ENCODE data around the gene NKX6-1.

The NKX6-1 gene

DNA sequence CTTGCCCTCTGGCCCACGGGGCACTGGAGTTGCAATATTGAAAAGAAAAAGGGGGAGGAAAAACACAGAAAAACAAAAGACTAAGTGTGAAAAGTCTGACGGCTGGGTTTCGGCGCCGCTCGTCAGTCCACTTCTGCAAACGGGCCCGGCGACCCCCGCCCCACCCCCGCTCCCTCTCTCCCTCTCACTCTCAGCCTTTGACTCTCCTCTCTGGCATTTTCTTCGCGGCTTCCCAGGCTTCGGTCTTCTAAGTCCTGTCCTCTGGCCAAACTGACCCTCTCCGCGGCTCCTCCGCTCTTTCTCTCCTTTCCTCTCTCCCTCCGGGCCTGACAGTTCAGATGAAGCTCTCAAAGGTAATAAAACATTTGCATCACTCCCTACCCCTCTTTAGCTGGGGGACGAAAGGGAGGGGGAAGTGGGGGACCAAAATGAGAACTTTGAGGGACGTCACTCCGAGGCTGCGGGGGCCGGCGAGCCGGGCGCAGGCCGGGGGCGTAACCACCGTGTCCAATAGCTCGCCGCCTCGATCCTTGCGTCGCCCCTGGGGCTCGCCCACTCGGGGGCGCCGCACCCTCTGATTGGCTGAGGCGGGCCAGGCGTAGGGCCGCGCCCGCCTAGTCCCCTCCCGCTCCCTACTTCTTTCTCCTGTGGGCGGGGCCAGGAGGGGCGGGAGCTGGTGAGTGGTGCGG lies at the start of gene NKX6-1:
Gene NKX6-1, minus strand, starts transcription at position 358 of the 689 bp plus-strand sequence. CDS start 1,064 bp downstream, outside the sequence.
- H3K9me3 Mint-ChIP-seq: no peaks in the 10 kb centered on the region
- peaks cover 2% of the 10 kb centered on the region for H3K36me3 Mint-ChIP-seq
- peak within 1 kb of the TSS; percentile 59 for H3K27ac Mint-ChIP-seq
- DNase-seq (ENCODE audit: low spot score in 2 of 2): no peak
- H3K4me1 Mint-ChIP-seq: peaks cover 8% of the 10 kb centered on the region
- H3K27me3 Mint-ChIP-seq: peaks cover 33% of the 10 kb centered on the region
- ATAC-seq (ENCODE audit: low read depth): no peak
- peak within 1 kb of the TSS; percentile 78 for H3K4me3 Mint-ChIP-seq

DNA sequence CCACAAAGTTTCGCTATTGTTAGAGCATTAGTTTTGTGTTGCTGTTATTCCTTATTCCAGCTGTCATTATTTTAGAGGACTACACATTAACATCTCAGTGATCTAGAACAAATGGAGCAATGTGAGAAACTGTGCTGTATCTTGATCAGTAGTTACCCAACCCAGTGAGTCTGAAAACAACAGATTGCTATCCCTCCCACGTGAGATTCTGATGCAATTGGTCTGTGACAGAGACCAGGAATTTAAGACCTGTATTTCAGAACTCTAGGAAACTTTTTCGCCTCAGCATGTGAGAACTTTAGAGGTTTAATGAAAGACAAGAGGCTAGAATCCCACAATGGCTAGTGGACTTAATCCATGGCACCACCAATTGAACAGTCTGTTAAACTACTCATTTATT lies 48.1 kb upstream of the NKX6-1 start:
- Mint-ChIP-seq H3K27ac (no peak overlapping the region), H3K4me1 (no peaks in the 10 kb centered on the region), H3K36me3 (no peaks in the 10 kb centered on the region), H3K4me3 (no peak overlapping the region), H3K27me3 (peaks cover 9% of the 10 kb centered on the region), H3K9me3 (peaks cover 2% of the 10 kb centered on the region)
- DNase-seq (ENCODE audit: low spot score in 2 of 2) (no peak), ATAC-seq (ENCODE audit: low read depth) (no peak)

DNA sequence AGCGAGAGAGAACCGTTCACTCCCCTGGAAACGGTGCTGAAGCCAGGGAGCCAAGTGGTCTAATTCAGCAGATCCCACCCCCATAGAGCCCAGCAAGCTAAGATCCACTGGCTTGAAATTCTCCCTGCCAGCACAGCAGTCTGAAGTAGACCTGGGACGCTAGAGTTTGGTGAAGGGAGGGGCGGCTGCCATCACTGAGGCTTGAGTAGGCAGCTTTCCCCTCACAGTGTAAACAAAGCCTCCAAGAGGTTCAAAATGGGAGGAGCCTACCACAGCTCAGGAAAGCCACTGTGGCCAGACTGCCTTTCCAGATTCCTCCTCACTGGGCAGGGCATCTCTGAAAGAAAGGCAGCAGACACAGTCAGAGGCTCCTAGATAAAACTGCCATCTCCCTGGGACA lies 46.0 kb upstream of the NKX6-1 start:
- Mint-ChIP-seq H3K27ac (no peak overlapping the region), H3K4me1 (no peaks in the 10 kb centered on the region), H3K9me3 (peaks cover 2% of the 10 kb centered on the region), H3K27me3 (peaks cover 9% of the 10 kb centered on the region), H3K36me3 (no peaks in the 10 kb centered on the region), H3K4me3 (no peak overlapping the region)
- DNase-seq (ENCODE audit: low spot score in 2 of 2) (no peak), ATAC-seq (ENCODE audit: low read depth) (no peak)

DNA sequence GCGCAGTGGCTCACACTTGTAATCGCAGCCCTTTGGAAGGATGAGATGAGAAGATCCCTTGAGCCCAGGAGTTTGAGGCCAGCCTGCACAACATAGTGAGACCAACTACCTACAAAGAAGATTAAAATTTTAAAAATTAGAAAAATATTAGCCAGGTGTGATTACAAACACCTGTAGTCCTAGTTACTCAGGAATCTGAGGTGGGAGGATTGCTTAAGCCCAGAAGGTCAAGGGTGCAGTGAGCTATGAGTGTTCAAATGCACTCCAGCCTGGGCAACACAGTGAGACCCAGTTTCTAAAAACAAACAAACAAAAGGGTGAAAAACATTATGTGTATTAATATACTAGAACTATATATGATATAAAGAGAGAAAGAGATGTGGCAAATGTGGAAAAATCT lies 36.8 kb upstream of the NKX6-1 start:
- no peak for ATAC-seq (ENCODE audit: low read depth)
- Mint-ChIP-seq H3K27ac (no peak overlapping the region), H3K4me1 (no peaks in the 10 kb centered on the region), H3K9me3 (peaks cover 3% of the 10 kb centered on the region), H3K36me3 (no peaks in the 10 kb centered on the region), H3K27me3 (peaks cover 5% of the 10 kb centered on the region), H3K4me3 (no peak overlapping the region)
- no peak for DNase-seq (ENCODE audit: low spot score in 2 of 2)

DNA sequence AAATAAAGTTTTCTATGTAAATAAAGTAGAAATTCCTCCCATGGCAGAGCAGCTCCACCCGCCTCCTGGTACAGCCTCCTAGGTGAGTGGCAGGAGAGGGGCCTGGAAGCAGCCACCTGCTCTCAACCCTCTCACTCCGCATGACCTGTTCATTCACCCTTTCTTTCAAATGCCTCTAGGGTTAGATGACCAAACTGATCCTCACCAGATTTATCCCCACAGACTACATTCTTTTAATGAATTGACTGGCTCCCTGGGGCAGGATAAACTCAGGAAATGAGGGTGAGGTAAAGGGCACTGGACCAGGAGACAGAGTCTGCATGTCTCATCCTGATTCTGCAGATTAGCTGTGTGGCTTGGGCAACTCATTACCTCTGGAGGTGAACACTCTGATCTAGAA lies 32.6 kb upstream of the NKX6-1 start:
- no peak for ATAC-seq (ENCODE audit: low read depth)
- Mint-ChIP-seq H3K36me3 (no peaks in the 10 kb centered on the region), H3K9me3 (peaks cover 3% of the 10 kb centered on the region), H3K4me3 (no peak overlapping the region), H3K4me1 (no peaks in the 10 kb centered on the region), H3K27me3 (peaks cover 6% of the 10 kb centered on the region), H3K27ac (no peak overlapping the region)
- no peak for DNase-seq (ENCODE audit: low spot score in 2 of 2)

DNA sequence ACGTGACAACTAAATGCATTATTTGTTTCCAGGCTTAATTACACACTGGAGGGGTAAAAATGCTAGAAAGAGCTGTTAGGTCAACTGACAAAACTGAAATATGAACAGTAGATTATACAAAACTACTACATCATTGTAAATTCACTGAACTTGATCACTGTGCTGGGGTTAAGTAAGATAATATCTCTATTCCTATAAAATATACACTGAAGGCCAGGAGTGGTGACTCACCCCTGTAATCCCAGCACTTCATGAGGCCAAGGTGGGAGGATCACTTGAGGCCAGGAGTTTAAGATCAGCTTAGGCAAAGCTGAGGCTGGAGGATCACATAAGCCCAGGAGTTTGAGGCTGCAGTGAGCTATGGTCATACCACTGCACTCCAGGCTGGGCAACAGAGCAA lies 31.8 kb upstream of the NKX6-1 start:
- peaks cover 3% of the 10 kb centered on the region for H3K9me3 Mint-ChIP-seq
- ATAC-seq (ENCODE audit: low read depth) (no peak), DNase-seq (ENCODE audit: low spot score in 2 of 2) (no peak)
- H3K27ac Mint-ChIP-seq: no peak overlapping the region
- H3K36me3 Mint-ChIP-seq: no peaks in the 10 kb centered on the region
- H3K4me3 Mint-ChIP-seq: no peak overlapping the region
- peaks cover 6% of the 10 kb centered on the region for H3K27me3 Mint-ChIP-seq
- no peaks in the 10 kb centered on the region for H3K4me1 Mint-ChIP-seq

DNA sequence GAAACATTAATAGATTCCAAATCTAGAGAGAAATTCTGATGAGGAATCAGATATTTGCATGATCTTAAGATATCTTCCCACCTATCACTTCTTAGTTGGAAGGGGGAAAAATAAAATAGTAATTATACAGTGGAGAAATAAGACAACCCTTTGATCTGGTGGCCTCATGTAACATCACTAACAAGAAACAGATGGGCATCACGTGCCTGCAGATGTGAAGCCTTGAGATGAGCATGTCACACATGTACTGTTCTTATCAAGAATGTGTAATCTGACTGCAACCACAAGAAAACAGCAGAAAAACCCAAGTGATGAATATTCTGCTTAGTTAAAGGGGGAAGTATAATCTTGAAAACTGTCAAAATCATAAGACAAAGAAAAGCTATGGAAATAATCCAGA lies 31.4 kb upstream of the NKX6-1 start:
- DNase-seq (ENCODE audit: low spot score in 2 of 2): no peak
- no peaks in the 10 kb centered on the region for H3K4me1 Mint-ChIP-seq
- no peak overlapping the region for H3K4me3 Mint-ChIP-seq
- H3K27me3 Mint-ChIP-seq: peaks cover 6% of the 10 kb centered on the region
- peaks cover 3% of the 10 kb centered on the region for H3K9me3 Mint-ChIP-seq
- no peak for ATAC-seq (ENCODE audit: low read depth)
- no peak overlapping the region for H3K27ac Mint-ChIP-seq
- H3K36me3 Mint-ChIP-seq: no peaks in the 10 kb centered on the region

DNA sequence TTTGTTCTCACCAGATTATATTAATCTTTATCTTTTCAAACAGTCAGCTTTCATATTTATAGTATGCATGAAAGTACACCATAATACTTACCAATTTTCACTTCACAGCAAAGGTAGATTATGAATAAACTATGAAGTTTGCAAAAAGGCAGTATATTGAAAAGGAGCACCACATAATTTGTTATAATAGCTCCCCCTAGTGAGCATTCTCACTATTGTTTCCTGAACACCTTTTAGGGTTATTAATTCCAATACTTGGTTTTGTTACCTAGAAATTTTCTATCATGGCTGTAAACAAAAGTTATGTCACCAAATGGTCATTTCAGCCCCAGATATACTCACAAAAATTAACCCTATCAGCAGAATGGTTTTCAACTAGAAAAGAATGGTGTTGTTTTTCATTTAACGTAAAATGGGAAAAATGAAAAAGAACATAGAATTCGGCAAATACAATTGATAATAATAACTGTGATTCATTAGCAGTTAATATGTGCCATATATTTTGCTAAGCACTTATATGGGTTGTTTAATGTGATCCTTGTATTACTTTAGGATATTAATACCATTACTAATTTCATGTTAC lies 30.2 kb upstream of the NKX6-1 start:
- Mint-ChIP-seq H3K27ac (no peak overlapping the region), H3K9me3 (peaks cover 3% of the 10 kb centered on the region), H3K36me3 (no peaks in the 10 kb centered on the region), H3K4me1 (no peaks in the 10 kb centered on the region), H3K27me3 (peaks cover 6% of the 10 kb centered on the region), H3K4me3 (no peak overlapping the region)
- ATAC-seq (ENCODE audit: low read depth): no peak
- peak in 1 of 2 donors; percentile 5 for DNase-seq (ENCODE audit: low spot score in 2 of 2)

DNA sequence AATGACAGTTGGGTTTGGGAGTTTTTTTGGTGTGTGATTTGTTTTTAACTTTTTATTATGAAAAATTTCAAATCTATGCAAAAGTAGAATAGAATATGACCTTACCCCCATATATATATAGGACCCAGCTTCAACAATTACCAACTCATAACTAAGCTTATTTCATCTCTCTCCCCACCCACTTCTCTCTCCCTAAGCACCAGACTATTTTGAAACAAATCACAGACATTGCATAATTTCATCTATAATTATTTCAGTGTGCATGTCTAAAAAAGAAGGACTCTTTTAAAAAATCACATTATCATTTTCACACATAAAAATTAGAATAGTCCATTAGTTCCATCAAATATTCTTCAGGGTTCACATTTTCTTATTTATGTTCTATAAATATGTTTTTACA lies 28.3 kb upstream of the NKX6-1 start:
- Mint-ChIP-seq H3K9me3 (peaks cover 3% of the 10 kb centered on the region), H3K36me3 (no peaks in the 10 kb centered on the region), H3K4me3 (no peak overlapping the region), H3K27me3 (peaks cover 5% of the 10 kb centered on the region), H3K27ac (no peak overlapping the region), H3K4me1 (no peaks in the 10 kb centered on the region)
- DNase-seq (ENCODE audit: low spot score in 2 of 2) (no peak), ATAC-seq (ENCODE audit: low read depth) (no peak)

DNA sequence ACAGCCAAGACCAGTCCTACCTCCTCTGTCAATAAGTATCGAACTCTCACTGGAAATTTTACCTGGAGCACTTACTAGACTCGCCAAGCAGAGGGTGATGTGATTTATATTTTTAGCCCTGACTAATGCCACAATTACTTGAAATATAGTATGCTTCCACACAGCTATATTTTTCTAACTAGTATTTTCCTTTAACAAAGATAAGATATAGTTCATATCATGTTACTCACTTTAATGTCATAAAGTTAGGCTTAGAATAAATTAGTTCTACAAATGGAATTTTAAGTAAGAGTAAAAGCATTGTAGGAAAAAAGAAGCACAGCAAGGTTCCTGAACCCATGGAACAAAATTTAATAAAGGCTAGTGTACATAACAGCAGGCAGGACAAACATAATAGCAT lies 16.0 kb upstream of the NKX6-1 start:
- Mint-ChIP-seq H3K36me3 (no peaks in the 10 kb centered on the region), H3K27me3 (peaks cover 17% of the 10 kb centered on the region), H3K4me3 (no peak overlapping the region), H3K9me3 (no peaks in the 10 kb centered on the region), H3K4me1 (no peaks in the 10 kb centered on the region), H3K27ac (no peak overlapping the region)
- no peak for ATAC-seq (ENCODE audit: low read depth)
- no peak for DNase-seq (ENCODE audit: low spot score in 2 of 2)

DNA sequence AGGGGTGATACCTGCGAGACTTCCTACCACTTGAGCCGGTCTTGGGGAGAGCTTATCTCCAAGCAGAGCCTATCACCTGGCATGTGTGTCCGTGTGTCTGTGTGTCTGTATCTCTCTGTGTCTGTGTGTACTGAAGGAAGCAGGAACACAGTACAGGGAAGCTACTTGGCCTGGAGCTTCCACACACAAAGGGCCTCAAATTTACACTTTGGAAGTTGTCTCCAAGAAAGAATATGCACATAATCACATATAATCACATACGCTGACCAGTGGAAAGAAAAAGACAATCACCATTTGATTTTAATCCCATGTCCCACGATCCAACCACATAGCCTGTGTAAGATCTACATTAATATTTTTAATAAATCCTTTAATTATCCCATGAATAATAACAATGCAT lies 13.2 kb upstream of the NKX6-1 start:
- H3K27ac Mint-ChIP-seq: no peak overlapping the region
- peaks cover 14% of the 10 kb centered on the region for H3K27me3 Mint-ChIP-seq
- no peak for ATAC-seq (ENCODE audit: low read depth)
- no peak for DNase-seq (ENCODE audit: low spot score in 2 of 2)
- no peaks in the 10 kb centered on the region for H3K4me1 Mint-ChIP-seq
- no peaks in the 10 kb centered on the region for H3K36me3 Mint-ChIP-seq
- no peaks in the 10 kb centered on the region for H3K9me3 Mint-ChIP-seq
- H3K4me3 Mint-ChIP-seq: no peak overlapping the region

DNA sequence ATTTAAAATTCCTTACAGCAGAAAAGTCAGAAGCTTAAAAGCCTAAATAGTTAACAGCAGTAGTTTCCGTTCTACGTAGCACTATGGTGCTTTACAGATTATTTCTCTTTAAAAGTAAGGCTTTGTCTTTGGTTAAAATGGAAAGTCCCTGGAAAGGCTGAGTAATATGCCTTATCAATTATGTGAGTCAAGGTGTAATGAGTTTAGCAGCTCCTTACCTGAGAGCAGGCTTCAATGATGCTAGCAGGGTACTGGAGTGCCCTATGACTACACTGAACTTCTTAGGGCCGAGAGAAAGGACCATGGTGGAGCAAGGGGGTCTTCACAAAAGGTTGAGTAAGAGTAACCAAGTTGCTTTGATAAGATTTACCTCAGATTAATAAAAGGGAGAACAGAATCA lies 12.6 kb upstream of the NKX6-1 start:
- no peaks in the 10 kb centered on the region for H3K9me3 Mint-ChIP-seq
- H3K4me1 Mint-ChIP-seq: no peaks in the 10 kb centered on the region
- no peak overlapping the region for H3K27ac Mint-ChIP-seq
- ATAC-seq (ENCODE audit: low read depth): no peak
- no peak for DNase-seq (ENCODE audit: low spot score in 2 of 2)
- peaks cover 13% of the 10 kb centered on the region for H3K27me3 Mint-ChIP-seq
- H3K36me3 Mint-ChIP-seq: no peaks in the 10 kb centered on the region
- H3K4me3 Mint-ChIP-seq: no peak overlapping the region

DNA sequence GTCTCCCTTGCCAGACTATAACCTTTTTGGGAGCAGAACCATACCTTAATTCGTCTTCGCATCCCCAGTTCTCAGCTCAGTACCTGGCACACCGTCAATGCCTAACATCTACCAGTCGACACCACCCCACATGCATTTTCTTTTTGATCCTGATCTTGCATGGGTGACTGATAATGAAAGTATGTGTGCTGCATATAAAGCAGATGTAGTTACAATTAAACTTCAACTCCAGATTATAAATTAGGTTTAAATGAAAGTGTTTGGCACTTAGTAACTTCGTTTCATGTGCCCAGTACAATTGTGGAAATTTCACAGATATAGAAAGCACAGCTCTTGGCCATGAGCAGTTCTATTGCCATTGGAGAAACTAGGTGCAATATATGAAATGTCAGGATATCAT lies 8.8 kb upstream of the NKX6-1 start:
- Mint-ChIP-seq H3K4me1 (peaks cover 2% of the 10 kb centered on the region), H3K4me3 (no peak overlapping the region), H3K27me3 (peaks cover 25% of the 10 kb centered on the region), H3K27ac (no peak overlapping the region), H3K36me3 (no peaks in the 10 kb centered on the region), H3K9me3 (no peaks in the 10 kb centered on the region)
- DNase-seq (ENCODE audit: low spot score in 2 of 2) (no peak), ATAC-seq (ENCODE audit: low read depth) (no peak)

DNA sequence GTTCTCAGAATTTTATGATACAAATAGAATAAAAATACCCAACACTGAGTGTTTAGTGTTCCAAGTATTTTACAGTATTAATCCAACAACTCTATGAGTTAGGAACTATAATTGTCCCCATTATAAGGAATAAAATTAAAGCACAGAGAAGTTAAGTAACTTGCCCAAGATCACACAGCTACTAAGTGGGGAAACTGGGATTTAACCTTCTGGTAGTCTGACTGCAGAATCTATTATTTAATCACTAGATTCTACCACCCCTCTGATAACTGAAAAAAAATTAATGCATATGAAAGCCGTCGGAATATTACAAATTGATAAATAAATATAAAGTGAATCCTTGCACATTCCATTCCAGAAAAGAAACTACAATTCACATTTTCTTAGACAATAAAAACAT lies 5.7 kb upstream of the NKX6-1 start:
- Mint-ChIP-seq H3K9me3 (no peaks in the 10 kb centered on the region), H3K27ac (no peak overlapping the region), H3K27me3 (peaks cover 33% of the 10 kb centered on the region), H3K4me3 (no peak overlapping the region), H3K4me1 (peaks cover 2% of the 10 kb centered on the region), H3K36me3 (peaks cover 2% of the 10 kb centered on the region)
- no peak for ATAC-seq (ENCODE audit: low read depth)
- DNase-seq (ENCODE audit: low spot score in 2 of 2): no peak

Data from memory B cell (primary cell).